Vagina (tissue), 2 donors: ENCODE results near the gene ALG13. TPM values are rescaled to one million over a fixed set of nuclear protein-coding genes. Genes with fewer than 3 reads are reported as not detected.

Experiments used
- DNase-seq, 2 donors: peaks; one replicate each; pipeline ENCODE4 v3.0.0-alpha.2; 2017; ENCODE audit errors: extremely low spot score in 2 of 2
- H3K27ac ChIP-seq: fragments of 200-600 bp; sonication (generic); one replicate; pipeline ENCODE4 v1.5.1; 2019
- H3K27me3 ChIP-seq: fragments of 200-600 bp; sonication (generic); one replicate; pipeline ENCODE4 v1.5.1; 2019
- H3K36me3 ChIP-seq, 2 donors: fragments of 200-600 bp; sonication (generic); one replicate each; pipeline ENCODE4 v1.5.1; 2017 to 2019
- H3K4me1 ChIP-seq: fragments of 200-600 bp; sonication (generic); one replicate; pipeline ENCODE4 v1.5.1; 2019
- H3K4me3 ChIP-seq, 2 donors: fragments of 200-600 bp; sonication (generic); 1 replicate in 1 of 2; 2 replicates in 1 of 2; pipeline ENCODE4 v1.5.1; 2016 to 2019
- H3K9me3 ChIP-seq: fragments of 200-600 bp; sonication (generic); one replicate; pipeline ENCODE4 v1.5.1; 2019
- CTCF ChIP-seq, 3 experiments: fragments of 450-650 bp in 2 of 3; fragments of 200-600 bp in 1 of 3; sonication (generic) in 1 of 3; IDR thresholded peaks; one replicate each; pipeline ENCODE4 v1.5.1; 2017 to 2019; ENCODE audit warnings: antibody characterized with exemption in 3 of 3, mild to moderate bottlenecking in 2 of 3, moderate library complexity in 2 of 3
- POLR2A ChIP-seq, 2 donors: fragments of 450-650 bp; IDR thresholded peaks; one replicate each; pipeline ENCODE4 v1.6.1; 2017; ENCODE audit warnings: antibody characterized with exemption in 2 of 2, mild to moderate bottlenecking in 2 of 2, moderate library complexity in 2 of 2
- POLR2AphosphoS5 ChIP-seq, 2 donors: sonication (generic); formaldehyde crosslinking; IDR thresholded peaks; one replicate each; pipeline ENCODE4 v1.9.0; 2017; ENCODE audit warnings: antibody characterized with exemption in 2 of 2, mild to moderate bottlenecking in 2 of 2, low read depth in 1 of 2; ENCODE audit not compliant: insufficient read depth in 1 of 2
- intact Hi-C: fragments of 100-400 bp; cut with DNase I; formaldehyde crosslinking; loops from one replicate; pipeline ENCODE4 v1.15.1; 2023
- total RNA-seq: library from RNA; depleted of rRNA; stranded (reverse); fragments of >200 nt; gene quantifications from one replicate; pipeline ENCODE4 v1.2.3, GENCODE V29; 2016

The ALG13 gene
- total RNA-seq, 1 donor from 2014 or later: 96.7 TPM

DNA sequence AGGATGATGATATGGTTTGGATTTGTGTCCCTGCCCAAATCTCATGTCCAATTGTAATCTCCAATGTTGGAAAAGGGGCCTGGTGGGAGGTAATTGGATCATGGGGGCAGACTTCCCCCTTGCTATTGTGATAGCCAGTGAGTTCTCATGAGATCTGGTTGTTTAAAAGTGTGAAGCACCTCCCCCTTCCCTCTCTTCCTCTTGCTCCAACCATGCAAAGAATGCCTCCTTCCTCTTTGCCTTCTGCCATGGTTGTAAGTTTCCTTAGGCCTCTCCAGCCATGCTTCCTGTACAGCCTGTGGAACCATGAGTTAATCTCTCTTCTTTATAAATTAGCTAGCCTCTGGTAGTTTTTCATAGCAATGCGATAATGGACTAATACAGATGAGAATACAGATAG is 19.7 kb upstream of the ALG13 start:
- no peak for TF ChIP-seq CTCF (IDR thresholded peaks at IDR 0.05)
- no peak for TF ChIP-seq POLR2A (IDR thresholded peaks at IDR 0.05)
- TF ChIP-seq POLR2AphosphoS5 (IDR thresholded peaks at IDR 0.05; ENCODE audit: insufficient read depth in 1 of 2, low read depth in 1 of 2): no peak
- H3K27ac ChIP-seq: no peak overlapping the region

DNA sequence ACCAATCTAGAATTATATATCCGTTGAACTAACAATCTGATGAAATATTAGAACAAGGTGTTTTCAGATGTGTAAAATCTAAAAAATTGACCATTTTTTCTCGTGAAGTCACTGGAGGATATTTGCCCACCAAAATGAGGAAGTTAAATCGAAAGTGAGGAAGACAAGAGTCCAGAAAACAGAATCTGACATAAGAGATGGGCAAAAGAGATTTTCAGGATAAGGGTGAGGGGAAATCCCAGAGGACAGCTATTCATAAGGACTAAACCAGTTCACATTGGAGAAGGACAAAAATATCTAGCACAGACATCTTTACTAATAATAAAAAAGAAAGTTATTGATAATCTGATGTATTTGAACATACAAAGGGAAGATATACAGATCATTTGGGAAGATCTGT is 18.7 kb upstream of the ALG13 start:
- TF ChIP-seq POLR2A (IDR thresholded peaks at IDR 0.05) (no peak), CTCF (IDR thresholded peaks at IDR 0.05) (no peak), POLR2AphosphoS5 (IDR thresholded peaks at IDR 0.05; ENCODE audit: insufficient read depth in 1 of 2, low read depth in 1 of 2) (no peak)
- no peaks in the 10 kb centered on the region for H3K9me3 ChIP-seq
- H3K36me3 ChIP-seq: no peaks in the 10 kb centered on the region
- H3K27ac ChIP-seq: no peak overlapping the region
- intact Hi-C loops: no loop called here
- no peaks in the 10 kb centered on the region for H3K27me3 ChIP-seq
- DNase-seq: no peak
- no peak overlapping the region for H3K4me3 ChIP-seq
- H3K4me1 ChIP-seq: no peaks in the 10 kb centered on the region

More for the DNA sequence above, 19.7 kb upstream of the ALG13 start:
- Histone ChIP-seq H3K4me3 (no peak overlapping the region), H3K4me1 (no peaks in the 10 kb centered on the region), H3K9me3 (no peaks in the 10 kb centered on the region), H3K36me3 (no peaks in the 10 kb centered on the region), H3K27me3 (no peaks in the 10 kb centered on the region)
- no peak for DNase-seq
- intact Hi-C loops: no loop called here

GRCh38 chrX:111671668-111672067 is 9.3 kb upstream of the ALG13 start:
- Histone ChIP-seq H3K36me3 (no peaks in the 10 kb centered on the region), H3K4me1 (no peaks in the 10 kb centered on the region), H3K27me3 (no peaks in the 10 kb centered on the region), H3K4me3 (no peak overlapping the region), H3K27ac (no peak overlapping the region), H3K9me3 (no peaks in the 10 kb centered on the region)
- intact Hi-C loops: no loop called here
- DNase-seq: no peak
- TF ChIP-seq CTCF (IDR thresholded peaks at IDR 0.05) (no peak), POLR2A (IDR thresholded peaks at IDR 0.05) (no peak), POLR2AphosphoS5 (IDR thresholded peaks at IDR 0.05; ENCODE audit: insufficient read depth in 1 of 2, low read depth in 1 of 2) (no peak)

DNA sequence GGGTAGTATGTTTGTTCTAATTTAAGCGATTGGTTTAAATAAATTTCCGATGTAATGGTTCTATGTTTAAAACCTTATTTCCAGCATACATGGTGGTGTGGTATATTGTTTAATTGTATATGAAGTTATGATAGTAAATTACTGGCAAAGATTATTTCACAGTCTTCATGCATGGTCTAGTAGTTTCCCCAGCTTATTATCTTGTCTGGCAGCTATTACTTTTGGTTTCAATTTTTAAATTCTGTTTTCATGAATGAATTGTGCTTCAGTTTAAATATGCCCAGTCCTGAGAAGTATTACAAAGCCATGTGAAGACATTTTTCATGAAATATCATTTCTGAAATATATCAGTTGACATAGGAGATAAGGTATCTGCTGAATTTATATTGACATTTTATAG is 6.3 kb downstream of the ALG13 start:
- Histone ChIP-seq H3K4me1 (no peaks in the 10 kb centered on the region), H3K27me3 (no peaks in the 10 kb centered on the region), H3K27ac (no peak overlapping the region), H3K9me3 (no peaks in the 10 kb centered on the region), H3K4me3 (no peak overlapping the region), H3K36me3 (peaks cover 0 to 10% of the 10 kb centered on the region in 2 donors)
- no peak for TF ChIP-seq POLR2A (IDR thresholded peaks at IDR 0.05)
- no peak for TF ChIP-seq CTCF (IDR thresholded peaks at IDR 0.05)
- TF ChIP-seq POLR2AphosphoS5 (IDR thresholded peaks at IDR 0.05; ENCODE audit: insufficient read depth in 1 of 2, low read depth in 1 of 2): no peak
- intact Hi-C loops: no loop called here
- no peak for DNase-seq

DNA sequence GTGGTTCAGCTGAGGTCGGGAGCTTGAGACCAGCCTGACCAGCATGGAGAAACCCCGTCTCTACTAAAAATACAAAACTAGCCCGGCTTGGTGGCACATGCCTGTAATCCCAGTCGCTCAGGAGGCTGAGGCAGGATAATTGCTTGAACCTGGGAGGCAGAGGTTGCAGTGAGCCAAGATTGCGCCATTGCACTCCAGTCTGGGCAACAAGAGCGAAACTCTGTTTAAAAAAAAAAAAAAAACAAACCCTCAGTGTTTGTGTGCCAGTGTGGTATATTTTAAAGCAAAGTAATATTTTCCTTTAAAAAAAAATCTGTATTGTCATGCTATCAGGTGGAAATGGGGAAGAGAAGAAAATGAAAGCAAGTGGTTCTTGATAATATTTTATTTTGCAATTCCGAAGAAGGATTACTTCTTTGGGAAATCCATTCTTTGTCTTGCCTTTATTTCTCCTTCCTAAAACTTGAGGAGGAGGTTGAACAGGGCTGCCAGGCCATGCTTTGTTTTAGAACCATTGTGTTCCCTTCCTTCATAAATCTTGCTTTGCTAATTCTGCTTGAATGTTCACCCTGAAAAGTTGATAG is 14.4 kb downstream of the ALG13 start:
- Histone ChIP-seq H3K9me3 (no peaks in the 10 kb centered on the region), H3K36me3 (no peaks in the 10 kb centered on the region), H3K27ac (no peak overlapping the region), H3K27me3 (no peaks in the 10 kb centered on the region), H3K4me3 (no peak overlapping the region), H3K4me1 (no peaks in the 10 kb centered on the region)
- DNase-seq: no peak
- intact Hi-C loops: no loop called here
- TF ChIP-seq POLR2A (IDR thresholded peaks at IDR 0.05): no peak
- TF ChIP-seq POLR2AphosphoS5 (IDR thresholded peaks at IDR 0.05; ENCODE audit: insufficient read depth in 1 of 2, low read depth in 1 of 2): no peak
- no peak for TF ChIP-seq CTCF (IDR thresholded peaks at IDR 0.05)
